Measurements from ENCODE around the gene COL16A1.

The COL16A1 gene

GRCh38 chr1:31644560-31645273 is 59.1 kb downstream of the COL16A1 start, which contains the start of gene PEF1:
Gene PEF1, minus strand, starts transcription at chr1:31644876. Its CDS starts 12 bp downstream, at chr1:31644864.
- DNase-seq, result peak; percentile 96 to 97

GRCh38 chr1:31643976-31644559 is 59.7 kb downstream of the COL16A1 start:
- no peak for DNase-seq

GRCh38 chr1:31642897-31643296 is 60.9 kb downstream of the COL16A1 start:
- DNase-seq, result no peak

GRCh38 chr1:31642366-31642765 is 61.5 kb downstream of the COL16A1 start:
- DNase-seq, result no peak

- DNase-seq, result no peak
These were observed 62.9 kb downstream of the COL16A1 start for GRCh38 chr1:31640964-31641363.

GRCh38 chr1:31640179-31640578 is 63.6 kb downstream of the COL16A1 start:
- DNase-seq, result no peak

- DNase-seq, result no peak
These were observed 64.3 kb downstream of the COL16A1 start for GRCh38 chr1:31639543-31639942.

- DNase-seq, result peak in 1 of 2 experiments; percentile 12
These were observed 65.7 kb downstream of the COL16A1 start for GRCh38 chr1:31637915-31638673.

GRCh38 chr1:31633117-31633516 is 70.7 kb downstream of the COL16A1 start:
- no peak for DNase-seq

- DNase-seq, result no peak
These were observed 71.2 kb downstream of the COL16A1 start for GRCh38 chr1:31632649-31633048.

- no peak for DNase-seq
These were observed 74.8 kb downstream of the COL16A1 start for GRCh38 chr1:31628931-31629556.

- peak; percentile 90 to 91 for DNase-seq
These were observed 75.8 kb downstream of the COL16A1 start for GRCh38 chr1:31627930-31628559.

- peak; percentile 87 to 90 for DNase-seq
These were observed 76.4 kb downstream of the COL16A1 start for GRCh38 chr1:31627301-31627929.

- DNase-seq, result peak; percentile 5 to 47
These were observed 77.3 kb downstream of the COL16A1 start for GRCh38 chr1:31626223-31627207.

GRCh38 chr1:31625561-31626222 is 78.1 kb downstream of the COL16A1 start:
- no peak for DNase-seq

GRCh38 chr1:31624731-31625514 is 78.9 kb downstream of the COL16A1 start:
- DNase-seq, result no peak

GRCh38 chr1:31624309-31624708 is 79.5 kb downstream of the COL16A1 start:
- DNase-seq, result no peak

GRCh38 chr1:31623365-31623764 is 80.5 kb downstream of the COL16A1 start:
- no peak for DNase-seq
